HTERT RPE-1 (cell line): ENCODE measurements around the gene ZBTB7C.

Experiments used
- in situ Hi-C: fragments of 300-500 bp; cut with MboI; formaldehyde crosslinking; loops from 4 replicates; pipeline ENCODE4 v1.14.3; 2020; ENCODE audit warnings: low sequenced_read_pairs

The ZBTB7C gene

GRCh38 chr18:48199399-48199798, 209.8 kb downstream of the ZBTB7C start:
- in situ Hi-C loops = no loop called here

GRCh38 chr18:48197819-48198218, 211.4 kb downstream of the ZBTB7C start:
- in situ Hi-C loops = no loop called here

GRCh38 chr18:48195787-48196186, 213.4 kb downstream of the ZBTB7C start:
- in situ Hi-C loops = no loop called here

GRCh38 chr18:48194591-48195181, 214.5 kb downstream of the ZBTB7C start:
- in situ Hi-C loops = no loop called here

- in situ Hi-C loops = no loop called here
Measured at GRCh38 chr18:48193521-48194492, 215.4 kb downstream of the ZBTB7C start.

GRCh38 chr18:48192542-48192941, 216.6 kb downstream of the ZBTB7C start:
- in situ Hi-C loops = no loop called here

- in situ Hi-C loops = no loop called here
Measured at GRCh38 chr18:48191494-48191893, 217.7 kb downstream of the ZBTB7C start.

- in situ Hi-C loops = no loop called here
Measured at GRCh38 chr18:48190994-48191393, 218.2 kb downstream of the ZBTB7C start.

- in situ Hi-C loops = no loop called here
Measured at GRCh38 chr18:48188609-48189008, 220.6 kb downstream of the ZBTB7C start.

- in situ Hi-C loops = no loop called here
Measured at GRCh38 chr18:48186861-48187260, 222.3 kb downstream of the ZBTB7C start.

- in situ Hi-C loops = no loop called here
Measured at GRCh38 chr18:48186131-48186766, 222.9 kb downstream of the ZBTB7C start.

- in situ Hi-C loops = no loop called here
Measured at GRCh38 chr18:48184118-48184517, 225.1 kb downstream of the ZBTB7C start.

- in situ Hi-C loops = no loop called here
Measured at GRCh38 chr18:48183613-48184012, 225.6 kb downstream of the ZBTB7C start.

GRCh38 chr18:48182779-48183178, 226.4 kb downstream of the ZBTB7C start:
- in situ Hi-C loops = no loop called here

GRCh38 chr18:48181857-48182256, 227.3 kb downstream of the ZBTB7C start:
- in situ Hi-C loops = no loop called here

- in situ Hi-C loops = no loop called here
Measured at GRCh38 chr18:48181087-48181823, 227.9 kb downstream of the ZBTB7C start.

GRCh38 chr18:48179666-48180065, 229.5 kb downstream of the ZBTB7C start:
- in situ Hi-C loops = no loop called here

GRCh38 chr18:48179001-48179400, 230.2 kb downstream of the ZBTB7C start:
- in situ Hi-C loops = no loop called here

- in situ Hi-C loops = no loop called here
Measured at GRCh38 chr18:48176909-48177308, 232.3 kb downstream of the ZBTB7C start.

GRCh38 chr18:48173557-48173956, 235.6 kb downstream of the ZBTB7C start:
- in situ Hi-C loops = no loop called here
